HG03095 (cell line): Measurements from ENCODE around the gene ISG15.

Source experiments
- ATAC-seq: cut with Tn5 transposase; IDR thresholded peaks from one replicate; pipeline ENCODE4 v1.9.1; 2021; ENCODE audit warnings: moderate library complexity; ENCODE audit not compliant: unreplicated experiment

Gene ISG15

DNA sequence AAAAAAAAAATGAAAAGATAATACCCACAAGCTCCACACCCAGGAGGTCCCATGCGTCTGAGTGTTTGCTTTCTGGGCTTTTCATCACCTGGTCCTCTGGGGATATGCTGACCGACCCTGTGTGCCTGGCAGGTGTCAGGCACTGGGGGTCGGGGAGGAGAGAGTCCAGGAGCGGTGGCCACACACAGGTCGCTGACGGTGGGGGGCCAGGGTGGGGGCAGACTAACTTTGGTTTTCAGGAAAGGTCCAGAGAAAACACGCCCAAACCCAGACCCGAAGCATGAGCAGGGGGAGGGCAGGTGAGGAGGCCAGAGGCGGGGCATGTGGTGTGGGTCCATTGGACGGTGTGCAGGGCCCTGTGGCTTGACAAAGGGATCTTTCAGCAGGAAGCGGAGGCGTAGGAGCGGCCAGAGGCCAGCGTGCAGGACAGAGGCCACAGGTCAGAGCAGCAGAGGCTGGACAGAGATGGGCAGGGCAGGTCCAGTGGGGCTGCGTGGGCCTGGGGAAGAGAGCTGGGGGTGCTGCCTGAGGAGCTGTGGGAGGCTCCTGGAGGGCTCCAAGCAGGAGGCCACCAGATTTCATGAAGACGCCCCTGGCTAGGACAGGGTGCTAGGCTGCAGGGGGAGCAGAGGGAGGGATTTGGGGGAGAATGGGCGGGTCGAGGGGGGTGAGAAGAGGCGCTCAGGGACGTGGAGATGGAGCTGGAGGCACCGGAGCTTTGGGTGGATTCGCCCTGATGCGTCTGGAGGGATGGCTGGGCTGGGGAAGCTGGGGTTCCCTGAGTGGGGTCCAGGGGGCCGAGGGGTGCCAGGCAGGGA is 45.0 kb downstream of the ISG15 start:
- no peak for ATAC-seq

DNA sequence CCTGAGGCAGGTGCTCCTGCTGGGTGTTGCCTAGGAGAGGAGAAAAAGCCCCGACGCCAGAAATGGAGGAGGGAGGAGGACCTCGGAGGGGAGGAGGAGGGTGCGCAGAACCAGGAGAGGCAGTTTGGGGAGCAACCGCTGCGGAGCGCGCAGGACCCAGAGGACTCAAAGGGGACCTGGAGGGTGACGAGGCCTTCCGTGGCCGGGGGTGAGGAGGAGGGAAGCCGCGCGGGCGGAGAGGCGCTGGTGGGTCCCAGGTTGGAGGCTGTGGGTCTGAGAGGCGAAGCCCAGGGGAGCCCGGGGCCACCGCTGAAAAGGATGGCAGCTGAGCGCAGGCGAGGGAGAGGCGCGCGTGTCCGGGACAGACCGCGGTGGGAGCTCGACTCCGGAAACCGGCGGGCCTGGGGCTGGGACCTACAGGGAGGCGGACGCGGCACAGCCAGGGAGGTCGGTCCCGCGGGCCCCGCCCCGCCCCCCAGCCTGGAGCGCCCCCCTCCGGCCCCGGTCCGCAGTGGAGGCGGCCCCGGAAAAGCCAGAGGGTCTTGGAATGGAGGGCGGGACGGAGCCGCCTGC is 45.7 kb downstream of the ISG15 start:
- ATAC-seq, result peak; percentile 22

DNA sequence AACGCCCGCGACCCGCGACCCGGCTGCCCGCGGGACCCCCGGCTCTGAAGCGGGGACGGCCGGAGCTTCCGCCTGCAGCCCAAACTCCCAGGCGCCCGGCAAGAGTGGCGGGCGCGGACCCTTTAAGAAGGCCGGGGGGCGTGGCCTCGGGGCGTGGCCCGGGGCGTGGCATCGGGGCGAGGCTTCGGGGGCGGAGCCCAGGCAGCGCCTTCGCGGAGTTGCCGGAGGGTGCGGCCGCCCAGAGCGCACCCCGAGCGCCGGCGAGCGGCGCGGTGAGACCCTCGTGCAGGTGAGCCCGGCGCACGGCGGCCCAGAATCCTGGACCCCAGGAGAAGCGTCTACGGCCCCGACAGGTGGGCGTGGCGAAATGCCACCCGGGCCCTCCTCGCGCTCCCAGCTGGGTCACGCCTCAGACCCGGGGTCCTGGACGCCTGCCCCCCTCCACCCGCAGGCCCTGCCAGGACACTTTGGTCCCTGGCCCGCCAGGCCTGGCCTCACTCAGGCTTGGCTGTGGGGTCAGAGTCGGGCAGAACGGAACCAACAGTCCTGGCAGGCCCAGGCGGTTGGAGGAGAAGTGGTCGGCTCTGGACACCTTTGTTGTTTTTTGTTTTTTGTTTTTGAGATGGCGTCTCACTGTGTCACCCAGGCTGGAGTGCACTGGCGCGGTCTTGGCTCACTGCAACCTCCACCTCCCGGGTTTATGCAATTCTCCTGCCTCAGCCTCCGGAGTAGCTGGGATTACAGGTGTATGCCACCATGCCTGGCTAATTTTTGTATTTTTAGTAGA is 46.4 kb downstream of the ISG15 start:
- peak; percentile 44 for ATAC-seq

DNA sequence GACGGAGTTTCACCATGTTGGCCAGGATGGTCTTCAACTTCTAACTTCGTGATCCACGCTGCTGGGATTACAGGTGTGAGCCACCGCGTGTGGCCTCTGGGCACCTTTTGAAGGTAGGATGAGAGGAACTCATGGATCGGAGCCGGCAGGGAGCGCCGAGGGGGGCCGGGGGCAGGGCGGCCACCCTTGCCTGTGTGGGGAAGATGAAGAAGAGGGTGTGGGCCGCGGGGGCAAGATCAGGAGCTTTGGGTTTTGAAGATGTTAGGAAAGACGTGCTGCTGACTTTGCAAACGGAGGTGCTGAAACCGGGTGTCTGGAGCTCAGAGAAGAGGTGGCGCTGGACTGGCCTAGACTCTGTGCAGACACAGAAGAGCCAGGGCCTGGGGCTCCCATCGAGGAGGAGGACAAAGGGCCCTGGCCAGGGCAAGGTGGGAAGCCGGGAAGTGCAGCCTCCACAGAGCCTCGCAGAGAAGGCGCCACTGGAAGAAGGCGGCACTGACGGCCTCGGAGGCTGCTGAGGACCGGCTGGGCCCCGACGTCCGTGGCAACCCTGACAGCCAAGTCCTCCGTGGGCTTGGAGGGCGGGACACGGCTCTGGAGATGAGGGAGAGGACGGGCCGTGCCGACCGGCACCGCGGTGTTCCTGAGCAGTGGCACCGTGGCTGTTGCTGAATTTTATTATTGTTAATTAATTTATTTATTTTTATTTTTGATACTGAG is 47.1 kb downstream of the ISG15 start:
- ATAC-seq, result no peak

DNA sequence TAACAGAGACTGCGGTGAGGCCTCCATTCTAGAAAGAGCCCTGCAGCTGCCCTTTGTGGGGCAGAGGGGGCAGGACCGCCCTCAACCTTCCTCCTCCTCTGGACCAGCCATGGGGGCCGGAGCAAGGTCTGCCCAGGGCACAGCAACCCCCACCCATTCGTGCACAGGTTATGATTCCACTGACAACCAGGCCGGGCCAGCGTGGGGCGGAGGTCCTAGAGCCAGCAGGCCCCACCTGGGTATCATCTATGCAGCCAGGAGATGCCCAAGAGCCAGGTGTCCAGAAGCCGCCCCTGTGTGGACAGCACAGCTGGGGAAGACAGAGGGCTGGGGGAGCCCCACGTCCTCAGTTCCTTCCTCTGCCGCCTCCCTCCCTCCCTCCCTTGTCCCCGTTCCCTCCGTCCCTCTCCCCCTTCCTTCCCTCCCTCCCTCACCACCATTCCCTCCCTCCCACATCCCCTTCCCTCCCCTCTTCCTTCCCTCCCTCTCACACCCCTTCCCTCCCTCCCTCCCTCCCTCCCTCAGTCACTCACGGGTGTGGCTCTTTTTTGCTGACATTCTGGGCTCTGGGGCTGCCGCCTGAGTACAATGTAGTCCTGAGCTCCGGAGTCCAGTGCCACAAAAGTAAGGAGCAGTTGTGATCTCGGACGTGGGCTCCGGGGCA is 48.5 kb downstream of the ISG15 start:
- no peak for ATAC-seq

DNA sequence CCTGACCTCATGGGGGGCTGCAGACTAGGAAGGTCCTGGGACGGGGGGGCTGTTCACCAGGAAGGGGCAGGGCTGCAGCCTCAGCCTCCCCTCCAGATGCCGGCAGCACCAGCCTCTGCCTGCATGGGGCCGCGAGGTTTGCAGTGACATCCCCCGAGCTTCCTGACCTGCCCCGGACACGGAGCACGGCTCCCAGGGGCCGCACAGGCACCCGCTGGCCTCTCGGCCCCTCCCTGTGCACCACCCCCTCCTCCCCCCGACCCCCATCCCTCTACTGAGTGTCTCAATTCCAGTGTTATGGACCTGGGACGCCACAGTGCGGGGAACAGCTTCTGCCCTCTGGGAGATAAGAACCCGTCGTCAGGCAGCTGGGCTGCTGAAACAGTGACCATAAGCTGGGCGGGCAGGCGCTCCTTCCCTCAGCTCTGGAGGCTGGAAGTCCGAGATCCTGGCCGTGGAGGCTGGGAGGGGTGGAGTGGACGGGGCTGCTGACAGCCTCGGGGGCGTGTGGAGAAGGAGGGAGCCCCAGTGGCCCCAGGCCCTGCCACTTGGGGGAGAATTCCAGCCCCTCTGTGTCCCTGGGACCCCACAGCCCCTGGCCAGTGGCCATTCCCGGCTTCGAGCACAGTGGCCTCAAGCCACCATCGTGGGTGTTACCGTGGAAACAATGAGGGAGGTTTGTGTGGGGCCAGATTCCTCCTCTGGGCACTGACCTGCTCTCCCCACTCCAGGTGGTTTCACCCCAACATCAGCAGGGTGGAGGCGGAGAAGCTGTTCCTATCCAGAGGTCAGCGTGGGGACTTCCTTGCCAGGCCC is 49.3 kb downstream of the ISG15 start:
- no peak for ATAC-seq

DNA sequence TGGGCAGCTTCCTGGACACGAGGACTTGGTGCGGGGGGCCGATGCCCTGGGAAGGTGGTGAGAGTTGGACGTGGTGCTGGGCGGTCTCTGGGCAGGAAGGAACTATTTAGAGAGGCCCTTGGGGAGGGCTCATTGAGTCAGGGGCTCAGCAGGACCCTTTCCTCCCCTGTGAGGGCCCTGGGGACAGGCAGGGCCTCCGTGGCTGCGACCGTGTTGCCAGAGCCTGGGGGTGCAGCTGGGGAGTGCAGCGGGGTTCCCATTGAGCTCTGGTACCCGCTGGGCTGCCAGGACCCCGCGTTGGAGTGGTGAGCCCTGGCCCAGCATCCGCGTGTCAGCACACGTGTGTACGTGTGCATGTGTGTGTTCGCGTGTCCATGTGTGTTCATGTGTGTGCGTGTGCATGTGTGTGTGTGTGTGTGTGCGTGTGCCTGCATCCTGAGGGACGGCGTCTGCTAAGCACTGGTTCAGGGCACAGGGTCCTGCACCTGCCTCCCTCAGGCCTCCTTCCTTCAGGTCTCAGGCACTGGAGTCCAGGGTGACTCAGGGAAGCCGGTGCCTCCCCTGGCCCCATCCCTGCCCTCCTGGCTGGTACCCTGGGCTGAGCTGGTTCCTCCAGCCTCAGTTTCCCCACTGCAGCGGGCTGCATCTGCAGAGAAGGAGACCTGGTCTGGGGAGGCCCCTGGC is 50.1 kb downstream of the ISG15 start:
- no peak for ATAC-seq
